Tibial artery (tissue), 4 donors: ENCODE measurements around the gene PLA2G2F.

ENCODE experiments used
- DNase-seq, 2 donors: peaks; one replicate each; pipeline ENCODE4 v3.0.0-alpha.2; 2019
- H3K27ac ChIP-seq, 2 donors: fragments of 200-600 bp; sonication (generic) in 1 of 2; 1 replicate in 1 of 2; 2 replicates in 1 of 2; pipeline ENCODE4 v1.5.1; 2018 to 2019; ENCODE audit warnings: mild to moderate bottlenecking in 1 of 2
- H3K27me3 ChIP-seq, 2 donors: fragments of 200-600 bp; sonication (generic) in 1 of 2; one replicate each; pipeline versions ENCODE4 v1.5.1 to v1.6.0; 2016 to 2019
- H3K36me3 ChIP-seq, 3 donors: fragments of 200-600 bp; sonication (generic) in 2 of 3; one replicate each; pipeline ENCODE4 v1.5.1; 2016 to 2019; ENCODE audit warnings: mild to moderate bottlenecking in 2 of 3
- H3K4me1 ChIP-seq, 4 donors: fragments of 200-600 bp; sonication (generic) in 2 of 4; 1 replicate in 3 of 4; 2 replicates in 1 of 4; pipeline ENCODE4 v1.5.1; 2016 to 2019
- H3K4me3 ChIP-seq, 2 donors: fragments of 200-600 bp; sonication (generic) in 1 of 2; 1 replicate in 1 of 2; 2 replicates in 1 of 2; pipeline ENCODE4 v1.5.1; 2018 to 2019; ENCODE audit warnings: mild to moderate bottlenecking in 2 of 2
- H3K9me3 ChIP-seq, 3 donors: fragments of 200-600 bp; sonication (generic) in 1 of 3; one replicate each; pipeline ENCODE4 v1.5.1; 2016 to 2019
- CTCF ChIP-seq, 2 experiments: fragments of 200-600 bp in 1 of 2; fragments of 450-650 bp in 1 of 2; IDR thresholded peaks; one replicate each; pipeline ENCODE4 v1.5.1; 2017 to 2019; ENCODE audit warnings: antibody characterized with exemption in 2 of 2, mild to moderate bottlenecking in 1 of 2, moderate library complexity in 1 of 2
- intact Hi-C: fragments of 100-400 bp; cut with DNase I; formaldehyde crosslinking; loops from one replicate; pipeline ENCODE4 v1.15.0; 2023; ENCODE audit warnings: low total_unique reads

The PLA2G2F gene

GRCh38 chr1:20093940-20094391 lies 45.2 kb upstream of the PLA2G2F start:
- Histone ChIP-seq H3K4me3 (no peak overlapping the region), H3K27ac (no peak overlapping the region), H3K4me1 (no peaks in the 10 kb centered on the region), H3K27me3 (no peaks in the 10 kb centered on the region), H3K36me3 (no peaks in the 10 kb centered on the region), H3K9me3 (no peaks in the 10 kb centered on the region)
- intact Hi-C loops: no loop called here
- no peak for TF ChIP-seq CTCF (IDR thresholded peaks at IDR 0.05)
- peak; percentile 78 to 91 for DNase-seq

- H3K4me1 ChIP-seq: no peaks in the 10 kb centered on the region
- H3K36me3 ChIP-seq: no peaks in the 10 kb centered on the region
- H3K27ac ChIP-seq: no peak overlapping the region
- DNase-seq: no peak
- H3K27me3 ChIP-seq: peaks cover 0 to 6% of the 10 kb centered on the region in 2 donors
- TF ChIP-seq CTCF (IDR thresholded peaks at IDR 0.05): no peak
- intact Hi-C loops: no loop called here
- H3K9me3 ChIP-seq: no peaks in the 10 kb centered on the region
- no peak overlapping the region for H3K4me3 ChIP-seq
Observed at GRCh38 chr1:20095564-20096434, 43.3 kb upstream of the PLA2G2F start.

- Histone ChIP-seq H3K27ac (no peak overlapping the region), H3K4me3 (no peak overlapping the region), H3K36me3 (no peaks in the 10 kb centered on the region), H3K4me1 (no peaks in the 10 kb centered on the region), H3K9me3 (no peaks in the 10 kb centered on the region), H3K27me3 (peaks cover 0 to 14% of the 10 kb centered on the region in 2 donors)
- intact Hi-C loops: no loop called here
- TF ChIP-seq CTCF (IDR thresholded peaks at IDR 0.05): no peak
- no peak for DNase-seq
Observed at GRCh38 chr1:20096840-20097447, 42.2 kb upstream of the PLA2G2F start.

- no peak overlapping the region for H3K27ac ChIP-seq
- no peaks in the 10 kb centered on the region for H3K9me3 ChIP-seq
- H3K4me1 ChIP-seq: no peaks in the 10 kb centered on the region
- H3K36me3 ChIP-seq: no peaks in the 10 kb centered on the region
- no peak for DNase-seq
- TF ChIP-seq CTCF (IDR thresholded peaks at IDR 0.05): no peak
- H3K27me3 ChIP-seq: peaks cover 0 to 19% of the 10 kb centered on the region in 2 donors
- intact Hi-C loops: no loop called here
- H3K4me3 ChIP-seq: no peak overlapping the region
Observed at GRCh38 chr1:20099533-20099932, 39.6 kb upstream of the PLA2G2F start.

- intact Hi-C loops: no loop called here
Observed at GRCh38 chr1:20100632-20101355, 38.3 kb upstream of the PLA2G2F start.

More at GRCh38 chr1:20100632-20101355, 38.3 kb upstream of the PLA2G2F start:
- Histone ChIP-seq H3K9me3 (no peaks in the 10 kb centered on the region), H3K4me1 (no peaks in the 10 kb centered on the region), H3K36me3 (no peaks in the 10 kb centered on the region), H3K4me3 (no peak overlapping the region), H3K27me3 (peaks cover 0 to 19% of the 10 kb centered on the region in 2 donors), H3K27ac (no peak overlapping the region)
- no peak for DNase-seq
- peak; percentile 36 to 53 for TF ChIP-seq CTCF (IDR thresholded peaks at IDR 0.05)
